Measurements from ENCODE around the gene NCAN. TPM values are rescaled to one million over a fixed set of nuclear protein-coding genes. Genes with fewer than 3 reads are reported as not detected.
"Not testable (repeated sequence)": the region's sequence is repeated elsewhere in the genome, so short reads cannot be mapped to it uniquely, and the experiment has no call there.

Gene NCAN
- total RNA-seq, 1 donor from 2014 or later = not detected

- Mint-ChIP-seq H3K27ac (no peak overlapping the region), H3K9me3 (peaks cover 14% of the 10 kb centered on the region), H3K27me3 (ENCODE audit: insufficient read depth) (peaks cover 7% of the 10 kb centered on the region), H3K4me3 (no peak overlapping the region), H3K36me3 (ENCODE audit: low read depth) (no peaks in the 10 kb centered on the region), H3K4me1 (ENCODE audit: low read depth) (no peaks in the 10 kb centered on the region)
- no peak for DNase-seq (ENCODE audit: low spot score)
- intact Hi-C loops (cut with micrococcal nuclease) = no loop called here
Measured at GRCh38 chr19:19234220-19234816, 22.6 kb downstream of the NCAN start.

- peaks cover 5% of the 10 kb centered on the region for H3K27me3 Mint-ChIP-seq (ENCODE audit: insufficient read depth)
- no peaks in the 10 kb centered on the region for H3K36me3 Mint-ChIP-seq (ENCODE audit: low read depth)
- no peak overlapping the region for H3K4me3 Mint-ChIP-seq
- intact Hi-C loops (cut with micrococcal nuclease) = no loop called here
- H3K4me1 Mint-ChIP-seq (ENCODE audit: low read depth) = no peaks in the 10 kb centered on the region
- peaks cover 14% of the 10 kb centered on the region for H3K9me3 Mint-ChIP-seq
- DNase-seq (ENCODE audit: low spot score) = no peak
- no peak overlapping the region for H3K27ac Mint-ChIP-seq
Measured at GRCh38 chr19:19236173-19236572, 24.4 kb downstream of the NCAN start.

GRCh38 chr19:19238126-19238894 lies 26.6 kb downstream of the NCAN start:
- no peak for DNase-seq (ENCODE audit: low spot score)
- peaks cover 12% of the 10 kb centered on the region for H3K9me3 Mint-ChIP-seq
- intact Hi-C loops (cut with micrococcal nuclease) = no loop called here
- H3K27me3 Mint-ChIP-seq (ENCODE audit: insufficient read depth) = peaks cover 5% of the 10 kb centered on the region
- H3K27ac Mint-ChIP-seq = no peak overlapping the region
- H3K4me3 Mint-ChIP-seq = no peak overlapping the region
- H3K4me1 Mint-ChIP-seq (ENCODE audit: low read depth) = no peaks in the 10 kb centered on the region
- no peaks in the 10 kb centered on the region for H3K36me3 Mint-ChIP-seq (ENCODE audit: low read depth)

GRCh38 chr19:19239675-19240074 lies 27.9 kb downstream of the NCAN start:
- peaks cover 5% of the 10 kb centered on the region for H3K27me3 Mint-ChIP-seq (ENCODE audit: insufficient read depth)
- no peak overlapping the region for H3K4me3 Mint-ChIP-seq
- intact Hi-C loops (cut with micrococcal nuclease) = no loop called here
- no peaks in the 10 kb centered on the region for H3K36me3 Mint-ChIP-seq (ENCODE audit: low read depth)
- H3K9me3 Mint-ChIP-seq = peaks cover 7% of the 10 kb centered on the region
- DNase-seq (ENCODE audit: low spot score) = no peak
- no peaks in the 10 kb centered on the region for H3K4me1 Mint-ChIP-seq (ENCODE audit: low read depth)
- H3K27ac Mint-ChIP-seq = no peak overlapping the region

- intact Hi-C loops (cut with micrococcal nuclease) = no loop called here
- Mint-ChIP-seq H3K27me3 (ENCODE audit: insufficient read depth) (peaks cover 5% of the 10 kb centered on the region), H3K36me3 (ENCODE audit: low read depth) (no peaks in the 10 kb centered on the region), H3K27ac (no peak overlapping the region), H3K9me3 (peaks cover 7% of the 10 kb centered on the region), H3K4me1 (ENCODE audit: low read depth) (no peaks in the 10 kb centered on the region), H3K4me3 (no peak overlapping the region)
- DNase-seq (ENCODE audit: low spot score) = no peak
Measured at GRCh38 chr19:19240476-19240875, 28.7 kb downstream of the NCAN start.

- Mint-ChIP-seq H3K9me3 (no peaks in the 10 kb centered on the region), H3K4me3 (no peak overlapping the region), H3K36me3 (ENCODE audit: low read depth) (no peaks in the 10 kb centered on the region), H3K27ac (no peak overlapping the region), H3K27me3 (ENCODE audit: insufficient read depth) (peaks cover 13% of the 10 kb centered on the region), H3K4me1 (ENCODE audit: low read depth) (no peaks in the 10 kb centered on the region)
- intact Hi-C loops (cut with micrococcal nuclease) = no loop called here
- DNase-seq (ENCODE audit: low spot score) = no peak
Measured at GRCh38 chr19:19250196-19250801, 38.5 kb downstream of the NCAN start.

GRCh38 chr19:19253409-19253808 lies 41.7 kb downstream of the NCAN start:
- H3K36me3 Mint-ChIP-seq (ENCODE audit: low read depth); DNase-seq (ENCODE audit: low spot score); H3K4me3 Mint-ChIP-seq; intact Hi-C loops (cut with micrococcal nuclease); H3K4me1 Mint-ChIP-seq (ENCODE audit: low read depth); H3K27ac Mint-ChIP-seq; H3K9me3 Mint-ChIP-seq: not testable (repeated sequence)
- peaks cover 13% of the 10 kb centered on the region for H3K27me3 Mint-ChIP-seq (ENCODE audit: insufficient read depth)

- Mint-ChIP-seq H3K27me3 (ENCODE audit: insufficient read depth) (peaks cover 18% of the 10 kb centered on the region), H3K27ac (no peak overlapping the region), H3K36me3 (ENCODE audit: low read depth) (no peaks in the 10 kb centered on the region), H3K4me3 (no peak overlapping the region), H3K9me3 (no peaks in the 10 kb centered on the region), H3K4me1 (ENCODE audit: low read depth) (no peaks in the 10 kb centered on the region)
- intact Hi-C loops (cut with micrococcal nuclease) = no loop called here
- DNase-seq (ENCODE audit: low spot score) = no peak
Measured at GRCh38 chr19:19256072-19256969, 44.6 kb downstream of the NCAN start.

GRCh38 chr19:19257137-19257536 lies 45.4 kb downstream of the NCAN start:
- peaks cover 17% of the 10 kb centered on the region for H3K27me3 Mint-ChIP-seq (ENCODE audit: insufficient read depth)

GRCh38 chr19:19257836-19258588 lies 46.3 kb downstream of the NCAN start:
- H3K36me3 Mint-ChIP-seq (ENCODE audit: low read depth) = peaks cover 1% of the 10 kb centered on the region
- DNase-seq (ENCODE audit: low spot score) = no peak
- H3K4me1 Mint-ChIP-seq (ENCODE audit: low read depth) = no peaks in the 10 kb centered on the region
- intact Hi-C loops (cut with micrococcal nuclease) = no loop called here
- H3K27ac Mint-ChIP-seq = no peak overlapping the region
- no peak overlapping the region for H3K4me3 Mint-ChIP-seq
- no peaks in the 10 kb centered on the region for H3K9me3 Mint-ChIP-seq
- H3K27me3 Mint-ChIP-seq (ENCODE audit: insufficient read depth) = peaks cover 22% of the 10 kb centered on the region

More at GRCh38 chr19:19257137-19257536, 45.4 kb downstream of the NCAN start:
- H3K4me3 Mint-ChIP-seq = no peak overlapping the region
- intact Hi-C loops (cut with micrococcal nuclease) = no loop called here
- no peak for DNase-seq (ENCODE audit: low spot score)
- no peak overlapping the region for H3K27ac Mint-ChIP-seq
- H3K9me3 Mint-ChIP-seq = no peaks in the 10 kb centered on the region
- no peaks in the 10 kb centered on the region for H3K4me1 Mint-ChIP-seq (ENCODE audit: low read depth)
- H3K36me3 Mint-ChIP-seq (ENCODE audit: low read depth) = peaks cover 1% of the 10 kb centered on the region

GRCh38 chr19:19258589-19259338 lies 47.0 kb downstream of the NCAN start:
- no peak overlapping the region for H3K4me3 Mint-ChIP-seq
- H3K27me3 Mint-ChIP-seq (ENCODE audit: insufficient read depth) = peaks cover 30% of the 10 kb centered on the region
- no peak overlapping the region for H3K27ac Mint-ChIP-seq
- no peaks in the 10 kb centered on the region for H3K4me1 Mint-ChIP-seq (ENCODE audit: low read depth)
- no peak for DNase-seq (ENCODE audit: low spot score)
- peaks cover 1% of the 10 kb centered on the region for H3K36me3 Mint-ChIP-seq (ENCODE audit: low read depth)
- H3K9me3 Mint-ChIP-seq = no peaks in the 10 kb centered on the region
- intact Hi-C loops (cut with micrococcal nuclease) = no loop called here

- Mint-ChIP-seq H3K27ac (no peak overlapping the region), H3K36me3 (ENCODE audit: low read depth) (peaks cover 1% of the 10 kb centered on the region), H3K4me3 (no peak overlapping the region), H3K4me1 (ENCODE audit: low read depth) (no peaks in the 10 kb centered on the region), H3K27me3 (ENCODE audit: insufficient read depth) (peaks cover 34% of the 10 kb centered on the region), H3K9me3 (no peaks in the 10 kb centered on the region)
- intact Hi-C loops (cut with micrococcal nuclease) = no loop called here
- DNase-seq (ENCODE audit: low spot score) = no peak
Measured at GRCh38 chr19:19259741-19260140, 48.0 kb downstream of the NCAN start.

All from activated T-helper 1 cell treated with anti-CD3 and anti-CD28 coated beads, Interleukin-12 subunit alpha, Interleukin-12 subunit beta, Interleukin-2, Interleukin-4 antibody, amounts not matched to agents 30 ng/mL and 10 ng/mL and 1 ng/mL, durations not matched to agents 14 hours and 24 hours and 36 hours (primary cell).